GM21423 (cell line): ENCODE data around the gene SCAPER.
"Not testable (repeated sequence)": the region's sequence is repeated elsewhere in the genome, so short reads cannot be mapped to it uniquely, and the experiment has no call there.

Source experiments
- ATAC-seq: cut with Tn5 transposase; IDR thresholded peaks from one replicate; pipeline ENCODE4 v1.9.1; 2021; ENCODE audit warnings: mild to moderate bottlenecking, moderate library complexity; ENCODE audit not compliant: unreplicated experiment

SCAPER gene

GRCh38 chr15:76439542-76439941 lies 465.6 kb downstream of the SCAPER start:
- ATAC-seq, result no peak

GRCh38 chr15:76433798-76434400 lies 471.2 kb downstream of the SCAPER start:
- ATAC-seq, result no peak

- not testable (repeated sequence) for ATAC-seq
Measured at GRCh38 chr15:76433036-76433435, 472.1 kb downstream of the SCAPER start.

GRCh38 chr15:76432604-76433003 lies 472.5 kb downstream of the SCAPER start:
- no peak for ATAC-seq

- ATAC-seq, result no peak
Measured at GRCh38 chr15:76431971-76432370, 473.2 kb downstream of the SCAPER start.

GRCh38 chr15:76430711-76431110 lies 474.4 kb downstream of the SCAPER start:
- ATAC-seq, result not testable (repeated sequence)

GRCh38 chr15:76429661-76430060 lies 475.5 kb downstream of the SCAPER start:
- ATAC-seq, result no peak

GRCh38 chr15:76426941-76427340 lies 478.2 kb downstream of the SCAPER start:
- ATAC-seq, result no peak

GRCh38 chr15:76418352-76419140 lies 486.6 kb downstream of the SCAPER start:
- ATAC-seq, result no peak

- ATAC-seq, result no peak
Measured at GRCh38 chr15:76401285-76401684, 503.9 kb downstream of the SCAPER start.

- ATAC-seq, result no peak
Measured at GRCh38 chr15:76398317-76399104, 506.6 kb downstream of the SCAPER start.

- ATAC-seq, result no peak
Measured at GRCh38 chr15:76393614-76394013, 511.5 kb downstream of the SCAPER start.

GRCh38 chr15:76391847-76392246 lies 513.3 kb downstream of the SCAPER start:
- ATAC-seq, result no peak

GRCh38 chr15:76391309-76391708 lies 513.8 kb downstream of the SCAPER start:
- ATAC-seq, result no peak

- no peak for ATAC-seq
Measured at GRCh38 chr15:76390571-76390970, 514.6 kb downstream of the SCAPER start.

- ATAC-seq, result no peak
Measured at GRCh38 chr15:76386926-76387325, 518.2 kb downstream of the SCAPER start.

GRCh38 chr15:76386178-76386577 lies 519.0 kb downstream of the SCAPER start:
- ATAC-seq, result no peak

- ATAC-seq, result no peak
Measured at GRCh38 chr15:76384409-76384808, 520.7 kb downstream of the SCAPER start.

- ATAC-seq, result no peak
Measured at GRCh38 chr15:76382987-76383728, 522.0 kb downstream of the SCAPER start.

GRCh38 chr15:76381366-76381765 lies 523.8 kb downstream of the SCAPER start:
- ATAC-seq, result no peak

GRCh38 chr15:76380249-76380648 lies 524.9 kb downstream of the SCAPER start:
- ATAC-seq, result no peak
